Epithelial cell of esophagus (primary cell): ENCODE data around the gene JOSD2.
"Not testable (repeated sequence)": the region's sequence is repeated elsewhere in the genome, so short reads cannot be mapped to it uniquely, and the experiment has no call there.

Source experiments
- DNase-seq: peaks from one replicate; pipeline ENCODE4 v3.0.0; 2010; ENCODE audit warnings: low read depth
- H3K4me3 ChIP-seq: 2 replicates; pipeline ENCODE4 v1.5.1; 2011; ENCODE audit warnings: mild to moderate bottlenecking, low read length, control low read depth
- TF ChIP-seq, protein P1 (sequence below): IDR thresholded peaks from 2 replicates; pipeline ENCODE4 v1.5.1; 2011; ENCODE audit warnings: low read depth, mild to moderate bottlenecking, low read length, control low read depth, inconsistent platforms; ENCODE audit not compliant: insufficient read depth; ENCODE audit errors: missing control alignments

JOSD2 gene

GRCh38 chr19:50534478-50534877, 23.5 kb upstream of the JOSD2 start:
- no peak for DNase-seq
- no peak overlapping the region for H3K4me3 ChIP-seq
- TF ChIP-seq, protein P1, sequence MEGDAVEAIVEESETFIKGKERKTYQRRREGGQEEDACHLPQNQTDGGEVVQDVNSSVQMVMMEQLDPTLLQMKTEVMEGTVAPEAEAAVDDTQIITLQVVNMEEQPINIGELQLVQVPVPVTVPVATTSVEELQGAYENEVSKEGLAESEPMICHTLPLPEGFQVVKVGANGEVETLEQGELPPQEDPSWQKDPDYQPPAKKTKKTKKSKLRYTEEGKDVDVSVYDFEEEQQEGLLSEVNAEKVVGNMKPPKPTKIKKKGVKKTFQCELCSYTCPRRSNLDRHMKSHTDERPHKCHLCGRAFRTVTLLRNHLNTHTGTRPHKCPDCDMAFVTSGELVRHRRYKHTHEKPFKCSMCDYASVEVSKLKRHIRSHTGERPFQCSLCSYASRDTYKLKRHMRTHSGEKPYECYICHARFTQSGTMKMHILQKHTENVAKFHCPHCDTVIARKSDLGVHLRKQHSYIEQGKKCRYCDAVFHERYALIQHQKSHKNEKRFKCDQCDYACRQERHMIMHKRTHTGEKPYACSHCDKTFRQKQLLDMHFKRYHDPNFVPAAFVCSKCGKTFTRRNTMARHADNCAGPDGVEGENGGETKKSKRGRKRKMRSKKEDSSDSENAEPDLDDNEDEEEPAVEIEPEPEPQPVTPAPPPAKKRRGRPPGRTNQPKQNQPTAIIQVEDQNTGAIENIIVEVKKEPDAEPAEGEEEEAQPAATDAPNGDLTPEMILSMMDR: no peak

DNA sequence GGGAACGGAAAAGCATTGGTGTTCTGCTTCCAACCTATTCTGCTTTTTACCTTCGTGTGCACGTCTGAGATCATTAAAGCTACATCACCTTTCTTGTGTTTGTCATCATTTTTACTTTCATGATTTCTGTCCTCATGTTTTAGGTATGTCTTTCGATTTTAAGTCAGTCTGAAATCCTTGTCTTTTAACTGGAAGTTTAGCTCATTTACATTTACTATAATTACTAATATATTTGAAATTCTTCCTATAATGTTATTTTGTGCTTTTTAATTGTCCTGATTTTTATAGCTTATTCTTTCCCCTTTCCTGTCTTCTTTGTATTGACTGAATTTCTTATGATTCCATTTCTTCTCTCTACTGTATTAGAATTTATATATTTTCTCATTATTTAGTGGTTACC, 22.0 kb upstream of the JOSD2 start:
- H3K4me3 ChIP-seq: no peak overlapping the region
- no peak for DNase-seq
- TF ChIP-seq, protein P1: no peak

DNA sequence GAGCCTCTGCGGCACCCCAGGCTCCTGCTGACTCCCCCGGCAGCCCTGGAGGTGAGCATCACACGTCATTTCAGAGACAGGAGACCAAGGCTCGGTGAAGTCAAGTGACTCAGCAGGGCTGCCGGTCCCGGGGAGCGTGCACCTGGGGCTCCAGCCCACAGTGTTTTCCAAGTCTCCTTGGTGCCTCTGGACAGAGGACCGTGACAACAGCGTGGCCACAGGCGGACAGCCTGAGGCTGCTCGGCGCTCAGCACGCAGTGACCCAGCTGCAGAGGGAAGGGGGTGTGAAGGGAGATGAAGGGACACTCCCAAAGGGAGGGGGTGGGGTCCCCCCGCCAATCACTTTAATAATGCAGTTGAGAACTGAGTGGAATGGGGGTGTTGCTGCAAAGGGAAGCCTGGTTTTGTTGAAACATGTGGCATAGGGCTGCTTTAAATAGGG, 20.2 kb upstream of the JOSD2 start:
- H3K4me3 ChIP-seq: no peak overlapping the region
- no peak for DNase-seq
- TF ChIP-seq, protein P1: no peak

- DNase-seq, H3K4me3 ChIP-seq: not testable (repeated sequence)
Observed at GRCh38 chr19:50528052-50528451, 17.1 kb upstream of the JOSD2 start.

- H3K4me3 ChIP-seq: no peak overlapping the region
Observed at GRCh38 chr19:50522881-50523280, 11.9 kb upstream of the JOSD2 start.

DNA sequence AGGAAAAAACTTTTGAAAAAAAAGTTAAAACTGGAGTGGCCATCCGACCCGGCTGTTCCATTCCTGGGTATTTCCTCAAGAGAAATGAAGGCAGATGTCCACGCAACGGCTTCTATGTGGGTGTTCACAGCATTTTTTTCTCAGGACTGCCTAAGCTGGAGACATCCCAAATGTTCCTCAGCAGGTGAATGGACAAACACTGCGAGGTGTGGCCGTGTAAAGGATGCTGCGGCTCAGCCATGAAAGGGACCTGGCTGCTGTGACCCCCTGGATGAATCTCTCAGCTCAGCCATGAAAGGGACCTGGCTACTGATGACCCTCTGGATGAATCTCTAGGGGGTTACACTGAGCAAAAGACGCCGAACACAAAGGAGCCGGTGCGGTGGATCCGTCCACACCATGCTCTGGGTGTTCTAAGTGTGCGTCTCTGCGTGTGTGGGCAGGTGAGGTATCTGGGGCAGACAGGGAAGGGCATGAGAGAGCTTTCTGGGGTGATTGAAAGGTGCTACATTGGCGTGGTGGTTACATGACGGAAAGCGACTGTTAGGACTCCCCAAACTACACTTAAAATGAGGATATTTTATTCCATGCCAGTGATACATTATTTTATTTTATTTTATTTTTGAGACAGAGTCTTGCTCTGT, 10.0 kb upstream of the JOSD2 start:
- H3K4me3 ChIP-seq: no peak overlapping the region
- DNase-seq: no peak
- TF ChIP-seq, protein P1: no peak

More at GRCh38 chr19:50522881-50523280, 11.9 kb upstream of the JOSD2 start:
- TF ChIP-seq, protein P1: no peak
- DNase-seq: no peak

- no peak overlapping the region for H3K4me3 ChIP-seq
- TF ChIP-seq, protein P1: no peak
- no peak for DNase-seq
Observed at GRCh38 chr19:50519006-50519575, 8.1 kb upstream of the JOSD2 start.
